K562 (cell line): Measurements from ENCODE around the gene BSCL2. TPM values are rescaled to one million over a fixed set of nuclear protein-coding genes. Genes with fewer than 3 reads are reported as not detected.
A peak's percentile ranks its signal among the peaks of the same experiment; 100 is the strongest.

Source experiments
- ETV5 ChIP-seq: sonication (generic); formaldehyde crosslinking; IDR thresholded peaks from 2 replicates; pipeline ENCODE4 v1.4.0; 2020; ENCODE audit warnings: low read depth, mild to moderate bottlenecking, missing genetic modification reagents
- MXI1 ChIP-seq: IDR thresholded peaks from 2 replicates; pipeline ENCODE4 v1.6.1; 2011; ENCODE audit warnings: low read depth, mild to moderate bottlenecking, improper control_type of control experiment, low read length
- MYC ChIP-seq, 2 experiments: fragments of 250-450 bp in 1 of 2; sonication (Bioruptor Pico) in 1 of 2; IDR thresholded peaks; 2 replicates each; pipeline versions ENCODE4 v1.5.1 to v1.6.1; 2012 to 2021; ENCODE audit warnings: low read depth in 2 of 2, borderline replicate concordance in 1 of 2, improper control_type of control experiment in 1 of 2, low read length in 1 of 2, mild to moderate bottlenecking in 1 of 2, moderate library complexity in 1 of 2
- NFIC ChIP-seq: fragments of 450-650 bp; IDR thresholded peaks from 2 replicates; pipeline ENCODE4 v1.6.1; 2017; ENCODE audit warnings: mild to moderate bottlenecking, inconsistent platforms
- PHF8 ChIP-seq: fragments of 200-600 bp; sonication (generic); IDR thresholded peaks from 2 replicates; pipeline ENCODE4 v1.6.1; 2012; ENCODE audit warnings: mixed run types, mild to moderate bottlenecking, inconsistent platforms, low read length, moderate library complexity, borderline replicate concordance
- RBM34 ChIP-seq: fragments of 200-400 bp; formaldehyde crosslinking; IDR thresholded peaks from 2 replicates; pipeline ENCODE4 v1.6.1; 2018; ENCODE audit warnings: low read length, borderline replicate concordance; ENCODE audit not compliant: insufficient read depth
- SIN3B ChIP-seq: fragments of 450-650 bp; IDR thresholded peaks from 2 replicates; pipeline ENCODE4 v1.6.1; 2017; ENCODE audit warnings: low read depth, mild to moderate bottlenecking, moderate library complexity
- SMARCA5 ChIP-seq: fragments of 450-650 bp; IDR thresholded peaks from 2 replicates; pipeline ENCODE4 v1.6.1; 2016
- TAF9B ChIP-seq: fragments of 450-650 bp; IDR thresholded peaks from 2 replicates; pipeline ENCODE4 v1.6.1; 2018; ENCODE audit warnings: mild to moderate bottlenecking; ENCODE audit not compliant: partially characterized antibody
- polyA plus RNA-seq, 8 experiments: library from polyadenylated mRNA; depleted of rRNA in 4 of 8; stranded (reverse) in 5 of 8; unstranded in 3 of 8; fragments of >200 nt; fragmentation: Nextera tagmentation in 2 of 8; fragmentation: Illumina TruSeq in 1 of 8; extraction: Ambion mirVana in 2 of 8; extraction: Trizol in 1 of 8; gene quantifications; 2 replicates each; pipeline versions ENCODE4 v1.2.1 to v1.2.3, GENCODE V29; 2011 to 2014; ENCODE audit warnings: inconsistent platforms in 1 of 8, missing spikeins in 1 of 8
- total RNA-seq, 7 experiments: library from RNA; depleted of rRNA in 6 of 7; stranded (reverse); fragments of >200 nt in 6 of 7; fragmentation: Illumina TruSeq in 2 of 7; extraction: Trizol in 2 of 7; gene quantifications; 2 replicates each; pipeline versions ENCODE4 v1.2.1 to v1.2.3, GENCODE V29; 2011 to 2021; ENCODE audit warnings: low replicate concordance in 1 of 7
- TF ChIP-seq, protein P1 (sequence below): fragments of 450-650 bp; IDR thresholded peaks from 2 replicates; pipeline ENCODE4 v1.7.1; 2018; ENCODE audit warnings: mild to moderate bottlenecking, low read depth; ENCODE audit not compliant: partially characterized antibody
- TF ChIP-seq, protein P2 (sequence below): fragments of 450-650 bp; formaldehyde crosslinking; IDR thresholded peaks from 2 replicates; pipeline ENCODE4 v1.4.0; 2020; ENCODE audit warnings: mild to moderate bottlenecking, moderate library complexity

BSCL2 gene
- total and polyA plus RNA-seq, 9 of the 15 experiments (the other 6 are each of a cell fraction or from before 2014, with no cell fraction given) = 18.9 to 51.7 (median 35.2) TPM

DNA sequence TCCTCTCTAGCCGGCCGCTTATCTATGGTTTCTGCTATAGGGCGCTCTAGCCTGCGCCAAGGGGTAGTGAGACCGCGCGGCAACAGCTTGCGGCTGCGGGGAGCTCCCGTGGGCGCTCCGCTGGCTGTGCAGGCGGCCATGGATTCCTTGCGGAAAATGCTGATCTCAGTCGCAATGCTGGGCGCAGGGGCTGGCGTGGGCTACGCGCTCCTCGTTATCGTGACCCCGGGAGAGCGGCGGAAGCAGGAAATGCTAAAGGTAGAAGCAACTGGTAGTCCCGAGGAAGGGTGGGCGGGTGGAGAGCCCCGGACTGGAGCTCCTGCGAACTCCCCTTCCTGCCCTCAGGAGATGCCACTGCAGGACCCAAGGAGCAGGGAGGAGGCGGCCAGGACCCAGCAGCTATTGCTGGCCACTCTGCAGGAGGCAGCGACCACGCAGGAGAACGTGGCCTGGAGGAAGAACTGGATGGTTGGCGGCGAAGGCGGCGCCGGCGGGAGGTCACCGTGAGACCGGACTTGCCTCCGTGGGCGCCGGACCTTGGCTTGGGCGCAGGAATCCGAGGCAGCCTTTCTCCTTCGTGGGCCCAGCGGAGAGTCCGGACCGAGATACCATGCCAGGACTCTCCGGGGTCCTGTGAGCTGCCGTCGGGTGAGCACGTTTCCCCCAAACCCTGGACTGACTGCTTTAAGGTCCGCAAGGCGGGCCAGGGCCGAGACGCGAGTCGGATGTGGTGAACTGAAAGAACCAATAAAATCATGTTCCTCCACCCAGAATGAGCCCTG lies 35.4 kb downstream of the BSCL2 start, which contains the start of the genes LBHD1 and UQCC3 (continued):
- TF ChIP-seq, protein P1, sequence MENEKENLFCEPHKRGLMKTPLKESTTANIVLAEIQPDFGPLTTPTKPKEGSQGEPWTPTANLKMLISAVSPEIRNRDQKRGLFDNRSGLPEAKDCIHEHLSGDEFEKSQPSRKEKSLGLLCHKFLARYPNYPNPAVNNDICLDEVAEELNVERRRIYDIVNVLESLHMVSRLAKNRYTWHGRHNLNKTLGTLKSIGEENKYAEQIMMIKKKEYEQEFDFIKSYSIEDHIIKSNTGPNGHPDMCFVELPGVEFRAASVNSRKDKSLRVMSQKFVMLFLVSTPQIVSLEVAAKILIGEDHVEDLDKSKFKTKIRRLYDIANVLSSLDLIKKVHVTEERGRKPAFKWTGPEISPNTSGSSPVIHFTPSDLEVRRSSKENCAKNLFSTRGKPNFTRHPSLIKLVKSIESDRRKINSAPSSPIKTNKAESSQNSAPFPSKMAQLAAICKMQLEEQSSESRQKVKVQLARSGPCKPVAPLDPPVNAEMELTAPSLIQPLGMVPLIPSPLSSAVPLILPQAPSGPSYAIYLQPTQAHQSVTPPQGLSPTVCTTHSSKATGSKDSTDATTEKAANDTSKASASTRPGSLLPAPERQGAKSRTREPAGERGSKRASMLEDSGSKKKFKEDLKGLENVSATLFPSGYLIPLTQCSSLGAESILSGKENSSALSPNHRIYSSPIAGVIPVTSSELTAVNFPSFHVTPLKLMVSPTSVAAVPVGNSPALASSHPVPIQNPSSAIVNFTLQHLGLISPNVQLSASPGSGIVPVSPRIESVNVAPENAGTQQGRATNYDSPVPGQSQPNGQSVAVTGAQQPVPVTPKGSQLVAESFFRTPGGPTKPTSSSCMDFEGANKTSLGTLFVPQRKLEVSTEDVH = peak; percentile 72
- no peak for TF ChIP-seq SMARCA5
- peak; percentile 83 for TF ChIP-seq TAF9B
- peak; percentile 73; the same call in 1 of the 2 replicates for TF ChIP-seq ETV5
- TF ChIP-seq, protein P2, sequence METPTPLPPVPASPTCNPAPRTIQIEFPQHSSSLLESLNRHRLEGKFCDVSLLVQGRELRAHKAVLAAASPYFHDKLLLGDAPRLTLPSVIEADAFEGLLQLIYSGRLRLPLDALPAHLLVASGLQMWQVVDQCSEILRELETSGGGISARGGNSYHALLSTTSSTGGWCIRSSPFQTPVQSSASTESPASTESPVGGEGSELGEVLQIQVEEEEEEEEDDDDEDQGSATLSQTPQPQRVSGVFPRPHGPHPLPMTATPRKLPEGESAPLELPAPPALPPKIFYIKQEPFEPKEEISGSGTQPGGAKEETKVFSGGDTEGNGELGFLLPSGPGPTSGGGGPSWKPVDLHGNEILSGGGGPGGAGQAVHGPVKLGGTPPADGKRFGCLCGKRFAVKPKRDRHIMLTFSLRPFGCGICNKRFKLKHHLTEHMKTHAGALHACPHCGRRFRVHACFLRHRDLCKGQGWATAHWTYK = peak; percentile 57; the same call in 1 of the 2 replicates
- TF ChIP-seq SIN3B = 0 out of 2 replicates have a peak, but pooled peaks have one; percentile 9
- peak; percentile 96 for TF ChIP-seq PHF8
- TF ChIP-seq NFIC = peak; percentile 49; the same call in 1 of the 2 replicates
- TF ChIP-seq MYC (IDR thresholded peaks at IDR 0.05; ENCODE audit: low read depth, low read length) = peak; percentile 92
- peak; percentile 74; the same call in 1 of the 2 replicates for TF ChIP-seq MYC (CRISPR knock-in tag; IDR thresholded peaks at IDR 0.05; ENCODE audit: borderline replicate concordance, low read depth)
- TF ChIP-seq MXI1 = 0 out of 2 replicates have a peak, but pooled peaks have one; percentile 21
- TF ChIP-seq RBM34 = no peak
